GM21576 (cell line): ENCODE measurements around the gene TRHDE.
"Not testable (repeated sequence)": the region's sequence is repeated elsewhere in the genome, so short reads cannot be mapped to it uniquely, and the experiment has no call there.

ENCODE experiments used
- ATAC-seq: cut with Tn5 transposase; IDR thresholded peaks from one replicate; pipeline ENCODE4 v1.9.1; 2021; ENCODE audit warnings: mild to moderate bottlenecking, moderate library complexity; ENCODE audit not compliant: unreplicated experiment

The TRHDE gene

DNA sequence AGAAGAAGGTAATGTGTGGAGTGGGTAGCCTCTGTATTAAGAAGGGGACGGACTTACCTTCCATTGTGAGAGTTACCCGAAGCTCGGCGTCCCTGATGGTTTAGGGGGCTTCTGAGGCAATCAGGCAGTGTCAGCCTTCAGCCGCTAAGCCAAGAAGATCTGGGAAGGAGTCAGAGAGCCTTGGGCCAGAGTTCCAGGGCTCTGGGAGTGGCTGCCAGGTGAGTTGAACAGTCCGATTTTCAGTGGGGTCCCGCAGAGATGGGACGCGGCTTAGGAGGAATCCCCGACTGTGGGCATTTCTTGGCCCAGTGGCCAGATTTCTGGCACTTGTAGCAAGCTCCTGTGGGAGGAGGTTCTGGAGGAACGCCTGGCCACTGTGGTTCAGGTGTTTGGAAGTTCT, 439.9 kb downstream of the TRHDE start:
- not testable (repeated sequence) for ATAC-seq

- no peak for ATAC-seq
Observed at GRCh38 chr12:72716221-72716620, 444.1 kb downstream of the TRHDE start.

- no peak for ATAC-seq
Observed at GRCh38 chr12:72717036-72717435, 444.9 kb downstream of the TRHDE start.
